GM21717 (cell line): ENCODE results near the gene SMYD3.

Source experiments
- ATAC-seq: cut with Tn5 transposase; IDR thresholded peaks from one replicate; pipeline ENCODE4 v1.9.1; 2021; ENCODE audit warnings: mild to moderate bottlenecking, moderate library complexity; ENCODE audit not compliant: unreplicated experiment

SMYD3 gene

GRCh38 chr1:246418565-246419312, 88.3 kb downstream of the SMYD3 start:
- ATAC-seq: no peak

- ATAC-seq: no peak
These were observed 89.1 kb downstream of the SMYD3 start for GRCh38 chr1:246417813-246418564.

- ATAC-seq: no peak
These were observed 89.8 kb downstream of the SMYD3 start for GRCh38 chr1:246417152-246417812.

- no peak for ATAC-seq
These were observed 90.8 kb downstream of the SMYD3 start for GRCh38 chr1:246416261-246416660.

- no peak for ATAC-seq
These were observed 92.1 kb downstream of the SMYD3 start for GRCh38 chr1:246415028-246415427.

- no peak for ATAC-seq
These were observed 93.6 kb downstream of the SMYD3 start for GRCh38 chr1:246413430-246413829.

GRCh38 chr1:246404078-246404477, 103.0 kb downstream of the SMYD3 start:
- no peak for ATAC-seq

- ATAC-seq: no peak
These were observed 108.8 kb downstream of the SMYD3 start for GRCh38 chr1:246398126-246398813.

- ATAC-seq: no peak
These were observed 110.0 kb downstream of the SMYD3 start for GRCh38 chr1:246397046-246397445.

GRCh38 chr1:246396322-246396721, 110.8 kb downstream of the SMYD3 start:
- no peak for ATAC-seq

GRCh38 chr1:246394121-246394520, 113.0 kb downstream of the SMYD3 start:
- ATAC-seq: no peak

GRCh38 chr1:246390855-246391254, 116.2 kb downstream of the SMYD3 start:
- no peak for ATAC-seq

GRCh38 chr1:246384616-246385015, 122.5 kb downstream of the SMYD3 start:
- no peak for ATAC-seq

- ATAC-seq: no peak
These were observed 123.3 kb downstream of the SMYD3 start for GRCh38 chr1:246383791-246384190.

- ATAC-seq: no peak
These were observed 123.9 kb downstream of the SMYD3 start for GRCh38 chr1:246383239-246383589.

- no peak for ATAC-seq
These were observed 124.4 kb downstream of the SMYD3 start for GRCh38 chr1:246382589-246383238.

GRCh38 chr1:246381452-246381851, 125.6 kb downstream of the SMYD3 start:
- no peak for ATAC-seq

- ATAC-seq: no peak
These were observed 129.4 kb downstream of the SMYD3 start for GRCh38 chr1:246377625-246378153.

- ATAC-seq: no peak
These were observed 133.1 kb downstream of the SMYD3 start for GRCh38 chr1:246373828-246374569.

- no peak for ATAC-seq
These were observed 134.5 kb downstream of the SMYD3 start for GRCh38 chr1:246372559-246372958.
